Measurements from ENCODE around the gene CASP8.

DNA sequence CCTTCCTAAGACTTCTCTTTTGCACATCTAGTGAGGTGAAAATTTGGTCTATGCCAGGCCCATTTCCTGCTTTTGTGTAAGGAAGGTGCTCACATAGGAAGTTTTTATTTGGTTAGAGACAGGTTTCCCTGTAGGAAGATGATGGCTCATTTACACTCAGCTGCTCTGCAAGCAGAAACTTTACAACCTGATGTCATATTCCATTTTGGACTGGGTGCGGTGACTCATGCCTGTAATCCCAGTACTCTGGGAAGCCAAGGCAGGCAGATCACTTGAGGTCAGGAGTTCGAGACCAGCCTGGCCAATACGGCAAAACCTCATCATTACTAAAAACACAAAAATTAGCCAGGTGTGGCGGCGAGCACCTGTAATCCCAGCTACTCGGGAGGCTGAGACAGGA is 41.6 kb upstream of the CASP8 start:
- TF ChIP-seq POLR2AphosphoS5 (IDR thresholded peaks at IDR 0.05; ENCODE audit: low read depth, low read length) (no peak), POLR2A (IDR thresholded peaks at IDR 0.05; ENCODE audit: low read depth, low read length) (no peak), TAF1 (IDR thresholded peaks at IDR 0.05; ENCODE audit: borderline replicate concordance, low read depth, low read length) (no peak)

All from GM12892 (cell line).